SH-SY5Y (cell line): ENCODE data around the gene PLCL1.

Experiments used
- GATA2 ChIP-seq: IDR thresholded peaks from 2 replicates; pipeline ENCODE4 v1.6.1; 2011; ENCODE audit warnings: mild to moderate bottlenecking, low read depth, low read length
- GATA3 ChIP-seq: IDR thresholded peaks from 2 replicates; pipeline ENCODE4 v1.6.1; 2011; ENCODE audit warnings: low read depth, mild to moderate bottlenecking, low read length, moderate library complexity

- TF ChIP-seq GATA2 = no peak
- no peak for TF ChIP-seq GATA3
Measured at GRCh38 chr2:197925204-197925603, 120.8 kb downstream of the PLCL1 start.
